GM21360 (cell line): ENCODE results near the gene DDX39B.
"Not testable (repeated sequence)": the region's sequence is repeated elsewhere in the genome, so short reads cannot be mapped to it uniquely, and the experiment has no call there.

Source experiments
- ATAC-seq: cut with Tn5 transposase; IDR thresholded peaks from one replicate; pipeline ENCODE4 v1.9.1; 2021; ENCODE audit warnings: mild to moderate bottlenecking, moderate library complexity; ENCODE audit not compliant: unreplicated experiment

The DDX39B gene

GRCh38 chr6:31489086-31489485 is 52.7 kb downstream of the DDX39B start:
- ATAC-seq = no peak

DNA sequence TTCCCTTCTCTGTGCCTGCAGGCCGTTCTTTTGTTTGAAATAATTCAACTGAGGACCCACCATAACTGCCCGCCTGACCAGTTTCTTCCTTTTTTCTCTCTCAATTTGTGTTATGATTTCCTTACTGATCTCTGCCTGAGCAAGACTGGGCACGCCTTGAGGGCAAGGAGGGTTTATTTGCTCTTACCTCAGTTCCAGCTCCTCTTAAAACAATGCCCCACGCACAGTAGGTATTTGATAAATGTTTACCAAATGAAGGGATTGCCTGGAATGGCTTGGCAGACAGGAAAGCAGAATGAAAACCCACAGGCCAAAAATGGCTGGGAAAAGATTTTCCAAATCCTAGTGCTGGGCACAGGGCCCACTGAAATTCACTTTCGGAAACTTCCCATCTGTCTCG is 54.1 kb downstream of the DDX39B start:
- ATAC-seq = not testable (repeated sequence)

- ATAC-seq = not testable (repeated sequence)
These were observed 55.6 kb downstream of the DDX39B start for GRCh38 chr6:31486065-31486837.

DNA sequence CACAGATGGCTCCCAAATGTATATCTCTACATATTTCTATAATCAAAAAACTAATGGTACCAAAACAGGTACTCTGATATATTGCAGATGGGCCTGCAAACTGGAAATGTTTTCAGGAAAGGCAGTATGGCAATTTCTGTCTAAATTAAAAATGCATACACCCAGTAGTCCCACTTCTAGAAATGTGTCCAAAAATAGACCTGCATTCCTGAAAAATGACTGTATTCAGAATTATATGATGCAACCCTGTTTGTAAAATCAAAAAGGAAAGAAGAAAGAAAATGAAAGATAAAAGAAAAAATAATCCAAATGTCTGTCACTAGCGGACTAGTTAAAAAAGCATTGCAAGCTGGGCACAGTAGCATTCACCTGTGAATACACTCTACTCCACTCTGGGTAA is 56.7 kb downstream of the DDX39B start:
- ATAC-seq = no peak

DNA sequence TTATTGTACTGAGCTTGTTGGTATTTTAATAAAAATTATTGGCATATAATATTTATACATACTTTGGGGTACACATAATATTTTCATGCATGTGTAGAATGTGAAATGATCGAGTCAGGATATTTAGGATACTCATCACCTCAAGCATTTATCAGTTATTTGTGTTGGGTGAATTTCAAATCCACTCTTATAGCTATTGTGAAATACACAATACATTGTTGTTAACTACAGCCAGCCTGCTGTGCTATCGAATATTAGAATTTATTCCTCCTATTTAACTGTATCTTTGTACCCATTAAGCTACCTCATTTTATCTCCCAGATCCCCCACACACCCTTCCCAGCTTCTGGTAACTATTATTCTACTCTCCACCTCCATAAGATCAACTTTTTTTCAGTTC is 58.4 kb downstream of the DDX39B start:
- no peak for ATAC-seq

- ATAC-seq = no peak
These were observed 61.2 kb downstream of the DDX39B start for GRCh38 chr6:31480574-31480973.
